Mesendoderm (in vitro differentiated cells): Measurements from ENCODE around the gene ZNF469.

Experiments used
- DNase-seq: peaks from one replicate; pipeline ENCODE4 v3.0.0; 2013
- H2AK5ac ChIP-seq: 2 replicates; pipeline ENCODE4 v1.6.1; 2013; ENCODE audit warnings: low read length, inconsistent platforms
- H2BK120ac ChIP-seq: 2 replicates; pipeline ENCODE4 v1.6.1; 2013; ENCODE audit warnings: low read depth, mild to moderate bottlenecking, low read length, moderate library complexity, mixed read lengths
- H2BK15ac ChIP-seq: replicated peaks from 2 replicates; pipeline ENCODE4 v1.6.1; 2013; ENCODE audit warnings: low read depth, mild to moderate bottlenecking, moderate library complexity
- H2BK5ac ChIP-seq: 2 replicates; pipeline ENCODE4 v1.6.1; 2013; ENCODE audit warnings: low read length, inconsistent platforms
- H3K18ac ChIP-seq: 2 replicates; pipeline ENCODE4 v1.6.1; 2013; ENCODE audit warnings: mild to moderate bottlenecking, low read length, mixed read lengths
- H3K23ac ChIP-seq: one replicate; pipeline ENCODE4 v1.6.1; 2013; ENCODE audit warnings: low read length
- H3K27ac ChIP-seq: 2 replicates; pipeline ENCODE4 v1.5.1; 2013; ENCODE audit warnings: low read depth, mild to moderate bottlenecking, inconsistent platforms, low read length, moderate library complexity
- H3K27me3 ChIP-seq: 2 replicates; pipeline ENCODE4 v1.6.1; 2013; ENCODE audit warnings: low read length, control low read depth, mild to moderate bottlenecking, inconsistent platforms; ENCODE audit not compliant: insufficient read depth, poor library complexity
- H3K36me3 ChIP-seq: 2 replicates; pipeline ENCODE4 v1.6.1; 2013; ENCODE audit warnings: low read length, inconsistent platforms; ENCODE audit not compliant: control insufficient read depth, insufficient read depth
- H3K4ac ChIP-seq: one replicate; pipeline ENCODE4 v1.6.1; 2013; ENCODE audit warnings: low read depth, mild to moderate bottlenecking, low read length, moderate library complexity
- H3K4me1 ChIP-seq: 2 replicates; pipeline ENCODE4 v1.6.1; 2013; ENCODE audit warnings: low read depth, low read length, inconsistent platforms; ENCODE audit not compliant: control insufficient read depth
- H3K4me2 ChIP-seq: 2 replicates; pipeline ENCODE4 v1.6.1; 2013; ENCODE audit warnings: low read length
- H3K4me3 ChIP-seq: 2 replicates; pipeline ENCODE4 v1.5.1; 2013; ENCODE audit warnings: mild to moderate bottlenecking, low read length
- H3K56ac ChIP-seq: one replicate; pipeline ENCODE4 v1.6.1; 2013; ENCODE audit warnings: low read length
- H3K79me1 ChIP-seq: 2 replicates; pipeline ENCODE4 v1.6.1; 2013; ENCODE audit warnings: low read length, inconsistent platforms
- H3K79me2 ChIP-seq: 2 replicates; pipeline ENCODE4 v1.6.1; 2013; ENCODE audit warnings: mild to moderate bottlenecking, low read length; ENCODE audit not compliant: control insufficient read depth, insufficient read depth
- H3K9ac ChIP-seq: 2 replicates; pipeline ENCODE4 v1.6.1; 2013; ENCODE audit warnings: low read length, inconsistent platforms
- H4K5ac ChIP-seq: one replicate; pipeline ENCODE4 v1.6.1; 2013; ENCODE audit warnings: low read length
- H4K8ac ChIP-seq: one replicate; pipeline ENCODE4 v1.6.1; 2013; ENCODE audit warnings: low read depth, mild to moderate bottlenecking, control low read depth, low read length, moderate library complexity
- WGBS: extraction: QIAGEN DNeasy Blood & Tissue Kit; methylation state at CpG from one replicate; pipeline ENCODE4 v1.1.7; 2013; ENCODE audit warnings: low lambda C conversion rate, missing lambda C conversion rate; ENCODE audit not compliant: insufficient coverage; ENCODE audit errors: extremely low coverage; 5-methylcytosine and 5-hydroxymethylcytosine counted together

Gene ZNF469

DNA sequence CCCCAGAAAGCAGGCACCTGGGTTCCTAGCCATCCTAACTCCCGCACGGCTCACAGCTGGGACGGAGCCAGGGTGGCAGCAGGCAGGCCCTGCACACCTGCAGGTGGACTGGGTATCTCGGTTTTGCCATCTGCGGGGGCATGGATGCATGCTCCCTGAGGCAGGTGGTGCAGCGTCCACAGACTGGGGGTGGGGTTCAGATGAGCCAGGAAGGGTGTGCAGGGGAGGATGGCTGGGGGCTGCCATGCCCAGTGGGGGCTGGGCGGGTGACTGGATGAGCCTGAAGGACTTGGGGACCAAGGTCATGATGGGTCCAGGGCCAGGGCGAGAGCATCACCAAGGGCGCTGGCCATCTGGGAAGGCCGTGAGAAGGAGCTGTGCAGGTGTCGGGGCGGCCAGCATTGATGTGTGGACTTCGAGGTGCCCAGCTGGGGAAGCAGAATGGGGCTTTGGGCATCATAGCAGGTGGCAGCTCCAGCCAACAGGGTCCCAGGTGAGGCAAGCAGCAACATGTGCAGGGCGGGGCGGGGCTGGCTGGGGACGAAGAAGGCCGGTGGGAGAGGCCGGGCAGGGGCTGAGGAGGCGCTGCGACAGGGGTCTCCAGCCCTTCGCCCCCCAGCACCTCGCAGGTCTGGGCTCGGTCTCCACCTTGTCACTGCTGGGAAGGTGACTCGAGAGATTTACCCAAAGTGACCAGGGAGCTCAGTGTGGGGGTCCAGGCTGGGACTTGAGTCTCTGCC is 41.0 kb upstream of the ZNF469 start:
- H4K5ac ChIP-seq, result no peak overlapping the region
- no peaks in the 10 kb centered on the region for H3K79me2 ChIP-seq
- no peaks in the 10 kb centered on the region for H3K79me1 ChIP-seq
- no peak overlapping the region for H3K23ac ChIP-seq
- no peaks in the 10 kb centered on the region for H3K36me3 ChIP-seq
- no peak overlapping the region for H2AK5ac ChIP-seq
- no peak overlapping the region for H3K18ac ChIP-seq
- H3K9ac ChIP-seq, result no peak overlapping the region
- H3K27ac ChIP-seq, result no peak overlapping the region
- H3K4ac ChIP-seq, result no peak overlapping the region
- WGBS, result no CpG with 5 or more reads among the region's 24 CpGs
- no peak overlapping the region for H3K56ac ChIP-seq
- no peak overlapping the region for H3K4me2 ChIP-seq
- no peak overlapping the region for H2BK15ac ChIP-seq
- no peak overlapping the region for H4K8ac ChIP-seq
- H3K4me3 ChIP-seq, result no peak overlapping the region
- no peak overlapping the region for H2BK5ac ChIP-seq
- no peak overlapping the region for H2BK120ac ChIP-seq
- H3K4me1 ChIP-seq, result no peaks in the 10 kb centered on the region
- no peaks in the 10 kb centered on the region for H3K27me3 ChIP-seq
- DNase-seq, result no peak

DNA sequence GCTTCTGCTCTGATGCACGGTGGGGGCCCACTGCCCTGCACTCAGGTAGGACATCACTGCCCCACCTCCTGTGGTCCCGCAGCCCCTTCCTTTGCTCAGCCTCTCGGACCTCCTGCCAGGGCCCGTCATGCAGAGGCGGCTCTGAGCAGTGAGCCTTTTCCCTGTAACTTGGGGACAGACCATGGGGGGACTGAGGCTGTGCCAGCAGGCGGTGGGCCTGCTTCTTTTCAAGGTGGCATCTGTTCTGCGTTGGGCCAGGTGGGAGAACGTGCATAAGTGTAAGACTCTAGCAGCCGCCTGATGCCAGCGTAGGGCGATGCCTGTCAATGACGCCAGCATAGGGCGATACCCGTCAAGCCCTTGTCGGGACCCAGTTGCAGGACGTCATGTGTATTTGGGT is 40.3 kb upstream of the ZNF469 start:
- Histone ChIP-seq H3K9ac (no peak overlapping the region), H4K8ac (no peak overlapping the region), H3K4ac (no peak overlapping the region), H3K4me1 (no peaks in the 10 kb centered on the region), H2BK5ac (no peak overlapping the region), H3K79me1 (no peaks in the 10 kb centered on the region), H4K5ac (no peak overlapping the region), H3K27ac (no peak overlapping the region), H3K18ac (no peak overlapping the region), H3K4me2 (no peak overlapping the region), H2AK5ac (no peak overlapping the region), H2BK120ac (no peak overlapping the region), H3K23ac (no peak overlapping the region), H3K36me3 (no peaks in the 10 kb centered on the region), H3K56ac (no peak overlapping the region), H3K27me3 (no peaks in the 10 kb centered on the region), H3K4me3 (no peak overlapping the region), H2BK15ac (no peak overlapping the region), H3K79me2 (no peaks in the 10 kb centered on the region)
- no peak for DNase-seq
- WGBS, result no CpG with 5 or more reads among the region's 16 CpGs

DNA sequence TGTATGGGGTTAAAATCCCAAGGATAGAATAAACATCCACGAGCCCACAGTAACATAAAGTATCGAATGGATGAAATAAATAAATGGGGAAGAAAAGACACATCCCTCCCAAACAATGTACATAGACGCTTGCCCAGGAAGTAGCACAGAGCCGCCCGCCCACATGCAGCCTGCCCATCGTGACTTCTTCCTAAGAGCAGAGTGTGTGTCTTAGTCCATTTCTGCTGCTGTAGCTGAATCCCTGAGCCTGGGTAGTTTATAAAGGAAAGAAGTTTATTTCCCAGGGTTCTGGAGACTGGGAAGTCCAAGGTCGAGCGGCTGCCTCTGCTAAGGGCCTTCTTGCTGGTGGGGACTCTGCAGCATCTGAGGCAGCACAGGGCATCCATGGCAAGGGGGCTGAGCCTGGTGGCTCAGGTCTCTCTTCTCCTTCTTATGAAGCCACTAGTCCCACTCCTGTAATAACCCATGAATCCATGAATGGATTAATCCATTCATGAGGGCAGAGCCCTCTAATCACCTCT is 39.4 kb upstream of the ZNF469 start:
- no peak overlapping the region for H3K4me2 ChIP-seq
- H3K79me2 ChIP-seq, result no peaks in the 10 kb centered on the region
- H3K18ac ChIP-seq, result no peak overlapping the region
- H3K4ac ChIP-seq, result no peak overlapping the region
- H2BK15ac ChIP-seq, result no peak overlapping the region
- no peak overlapping the region for H3K9ac ChIP-seq
- no peaks in the 10 kb centered on the region for H3K27me3 ChIP-seq
- no peak overlapping the region for H4K5ac ChIP-seq
- H3K4me3 ChIP-seq, result no peak overlapping the region
- H2BK120ac ChIP-seq, result no peak overlapping the region
- H2BK5ac ChIP-seq, result no peak overlapping the region
- no peak overlapping the region for H3K23ac ChIP-seq
- H2AK5ac ChIP-seq, result no peak overlapping the region
- no peak overlapping the region for H3K27ac ChIP-seq
- WGBS, result no CpG with 5 or more reads among the region's 8 CpGs
- DNase-seq, result no peak
- H4K8ac ChIP-seq, result no peak overlapping the region
- H3K56ac ChIP-seq, result no peak overlapping the region
- H3K79me1 ChIP-seq, result no peaks in the 10 kb centered on the region
- H3K36me3 ChIP-seq, result no peaks in the 10 kb centered on the region
- no peaks in the 10 kb centered on the region for H3K4me1 ChIP-seq

DNA sequence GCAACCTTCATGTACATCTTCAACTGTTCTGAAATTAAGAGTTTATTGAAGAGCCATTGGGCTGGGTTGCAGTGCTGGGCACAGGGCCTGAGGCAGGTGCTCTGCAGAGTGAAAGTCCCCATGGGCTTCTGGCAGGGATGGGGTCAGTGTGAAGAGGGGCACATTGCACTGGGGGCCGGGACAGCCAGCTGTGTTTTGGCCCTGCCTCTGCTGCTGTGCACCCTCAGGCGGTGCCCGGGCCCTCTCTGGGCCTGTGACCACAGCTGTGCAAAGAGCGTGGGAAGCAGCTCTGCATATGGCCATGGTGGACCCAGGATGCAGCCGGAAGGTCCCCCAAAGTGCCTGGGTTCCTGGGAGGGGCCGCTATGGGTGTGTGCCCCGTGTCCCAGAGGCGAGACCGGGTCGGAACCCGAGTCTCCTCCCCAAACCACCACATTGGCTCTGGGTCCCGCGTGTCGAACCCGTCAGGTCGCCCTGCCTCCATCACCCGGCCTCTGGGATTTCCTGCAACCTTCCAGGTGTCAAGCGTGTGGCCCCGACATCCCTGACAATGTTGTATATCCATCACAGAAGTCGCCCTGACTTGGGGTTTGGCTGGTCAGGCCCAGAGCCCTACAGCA is 38.2 kb upstream of the ZNF469 start:
- no peak overlapping the region for H3K18ac ChIP-seq
- no peaks in the 10 kb centered on the region for H3K79me1 ChIP-seq
- H2AK5ac ChIP-seq, result no peak overlapping the region
- H4K8ac ChIP-seq, result no peak overlapping the region
- no peaks in the 10 kb centered on the region for H3K79me2 ChIP-seq
- no peak overlapping the region for H2BK5ac ChIP-seq
- no peak overlapping the region for H2BK120ac ChIP-seq
- WGBS, result no CpG with 5 or more reads among the region's 20 CpGs
- no peak overlapping the region for H3K27ac ChIP-seq
- H3K4me3 ChIP-seq, result no peak overlapping the region
- no peak overlapping the region for H2BK15ac ChIP-seq
- no peak overlapping the region for H3K9ac ChIP-seq
- no peak overlapping the region for H3K4me2 ChIP-seq
- no peaks in the 10 kb centered on the region for H3K36me3 ChIP-seq
- no peak for DNase-seq
- H4K5ac ChIP-seq, result no peak overlapping the region
- no peaks in the 10 kb centered on the region for H3K4me1 ChIP-seq
- no peaks in the 10 kb centered on the region for H3K27me3 ChIP-seq
- no peak overlapping the region for H3K4ac ChIP-seq
- H3K23ac ChIP-seq, result no peak overlapping the region
- H3K56ac ChIP-seq, result no peak overlapping the region

DNA sequence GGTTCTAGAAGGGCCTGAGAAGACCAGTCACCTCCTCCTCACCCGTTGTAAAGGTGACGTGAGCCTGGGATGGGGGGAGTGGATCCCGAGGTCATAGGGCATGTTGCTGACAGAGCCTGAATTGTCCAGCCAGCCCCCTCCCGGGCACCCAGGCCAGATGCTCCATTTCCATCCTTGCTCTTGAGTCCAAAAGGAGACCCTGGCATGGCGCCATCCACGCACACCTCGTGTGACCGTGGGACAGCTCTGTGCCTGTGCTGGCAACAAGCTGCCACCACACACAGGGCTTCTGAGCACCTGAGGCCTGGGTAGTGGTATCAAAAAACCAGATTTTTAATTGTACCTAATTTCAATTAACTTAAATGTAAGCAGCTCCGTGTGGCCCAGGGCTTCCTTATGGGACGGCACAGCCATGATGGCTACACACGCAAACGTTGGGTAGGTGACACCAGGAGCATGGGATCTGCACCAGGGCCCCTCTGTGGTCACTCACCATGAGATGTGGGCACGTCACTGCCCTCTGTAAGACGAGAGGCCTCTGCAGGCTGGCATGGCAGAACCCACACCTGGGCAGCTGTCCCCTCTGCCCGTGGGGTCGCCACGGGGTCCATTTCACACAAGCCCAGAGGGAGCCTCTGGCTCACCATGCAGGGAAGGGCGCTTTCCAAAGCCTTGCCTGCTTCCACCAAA is 37.6 kb upstream of the ZNF469 start:
- Histone ChIP-seq H3K27me3 (no peaks in the 10 kb centered on the region), H3K4me3 (no peak overlapping the region), H2BK15ac (no peak overlapping the region), H3K79me2 (no peaks in the 10 kb centered on the region), H3K4me2 (no peak overlapping the region), H2BK5ac (no peak overlapping the region), H2AK5ac (no peak overlapping the region), H3K9ac (no peak overlapping the region), H3K4me1 (no peaks in the 10 kb centered on the region), H3K18ac (no peak overlapping the region), H4K5ac (no peak overlapping the region), H3K56ac (no peak overlapping the region), H4K8ac (no peak overlapping the region), H3K79me1 (no peaks in the 10 kb centered on the region), H3K4ac (no peak overlapping the region), H3K23ac (no peak overlapping the region), H3K36me3 (no peaks in the 10 kb centered on the region), H3K27ac (no peak overlapping the region), H2BK120ac (no peak overlapping the region)
- no CpG with 5 or more reads among the region's 18 CpGs for WGBS
- no peak for DNase-seq
